HepG2 (cell line): Measurements from ENCODE around the gene MTA2. TPM values are rescaled to one million over a fixed set of nuclear protein-coding genes. Genes with fewer than 3 reads are reported as not detected.

Experiments
- ASH2L ChIP-seq: fragments of 300-600, 200-600 bp; sonication (generic); IDR thresholded peaks from 2 replicates; pipeline ENCODE4 v1.7.0; 2017; ENCODE audit warnings: low read depth, mild to moderate bottlenecking, moderate library complexity, mixed read lengths, low read length; ENCODE audit not compliant: insufficient read length
- GABPB1 ChIP-seq: IDR thresholded peaks from 2 replicates; pipeline ENCODE4 v1.6.1; 2016; ENCODE audit warnings: mild to moderate bottlenecking, missing genetic modification reagents, moderate library complexity, missing compliant biosample characterization
- MAFG ChIP-seq: sonication (generic); formaldehyde crosslinking; IDR thresholded peaks from 2 replicates; pipeline ENCODE4 v1.5.1; 2020; ENCODE audit warnings: mild to moderate bottlenecking, missing genetic modification reagents
- NR2F6 ChIP-seq, 2 experiments: IDR thresholded peaks; 2 replicates each; pipeline ENCODE4 v1.6.1; 2016; ENCODE audit warnings: antibody characterized with exemption in 1 of 2, mild to moderate bottlenecking in 1 of 2
- RFX1 ChIP-seq: fragments of 450-650 bp; IDR thresholded peaks from 2 replicates; pipeline ENCODE4 v1.6.1; 2017
- ZBTB20 ChIP-seq: sonication (generic); formaldehyde crosslinking; IDR thresholded peaks from 2 replicates; pipeline ENCODE4 v1.8.1; 2023; ENCODE audit warnings: missing genetic modification reagents, low read depth, mild to moderate bottlenecking, borderline replicate concordance
- ZNF883 ChIP-seq: sonication (generic); formaldehyde crosslinking; IDR thresholded peaks from 2 replicates; pipeline ENCODE4 v1.5.1; 2020; ENCODE audit warnings: mild to moderate bottlenecking, missing genetic modification reagents; ENCODE audit errors: not compliant biosample characterization
- polyA plus RNA-seq, 8 experiments: library from polyadenylated mRNA; depleted of rRNA in 3 of 8; stranded (reverse) in 7 of 8; unstranded in 1 of 8; fragments of >200 nt; fragmentation: Illumina TruSeq in 4 of 8; extraction: Trizol in 4 of 8; gene quantifications; 2 replicates each; pipeline versions ENCODE4 v1.2.1 to v1.2.3, GENCODE V29; 2011 to 2016; ENCODE audit warnings: low read depth in 4 of 8, missing spikeins in 1 of 8, mixed read lengths in 1 of 8; ENCODE audit not compliant: insufficient read depth in 1 of 8
- total RNA-seq, 5 experiments: library from RNA; depleted of rRNA; stranded (reverse); fragments of >200 nt; fragmentation: Illumina TruSeq; extraction: Trizol; gene quantifications; 2 replicates each; pipeline ENCODE4 v1.2.3, GENCODE V29; 2016; ENCODE audit warnings: low read depth in 1 of 5
- TF ChIP-seq, protein P1 (sequence below): sonication (generic); formaldehyde crosslinking; IDR thresholded peaks from 2 replicates; pipeline ENCODE4 v1.4.0; 2020; ENCODE audit warnings: missing genetic modification reagents, borderline replicate concordance
- TF ChIP-seq, protein P2 (sequence below): IDR thresholded peaks from 2 replicates; pipeline ENCODE4 v1.6.1; 2012; ENCODE audit warnings: low read length, improper control_type of control experiment
- TF ChIP-seq, protein P3 (sequence below): sonication (generic); formaldehyde crosslinking; IDR thresholded peaks from 2 replicates; pipeline ENCODE4 v1.5.1; 2020; ENCODE audit warnings: missing genetic modification reagents, mild to moderate bottlenecking, borderline replicate concordance
- TF ChIP-seq, protein P4 (sequence below): sonication (generic); formaldehyde crosslinking; IDR thresholded peaks from 2 replicates; pipeline ENCODE4 v1.4.0; 2020; ENCODE audit warnings: missing genetic modification reagents, low read depth, mild to moderate bottlenecking, borderline replicate concordance
- TF ChIP-seq, protein P5 (sequence below): sonication (generic); formaldehyde crosslinking; IDR thresholded peaks from 2 replicates; pipeline ENCODE4 v1.4.0; 2020; ENCODE audit warnings: missing genetic modification reagents
- TF ChIP-seq, protein P6 (sequence below): sonication (generic); formaldehyde crosslinking; IDR thresholded peaks from 2 replicates; pipeline ENCODE4 v1.5.1; 2020; ENCODE audit warnings: missing genetic modification reagents, mild to moderate bottlenecking, borderline replicate concordance

The MTA2 gene
- total and polyA plus RNA-seq, 2 of the 13 experiments (the other 11 are each of a cell fraction or from before 2014, with no cell fraction given) = 14.0 to 70.0 TPM

DNA sequence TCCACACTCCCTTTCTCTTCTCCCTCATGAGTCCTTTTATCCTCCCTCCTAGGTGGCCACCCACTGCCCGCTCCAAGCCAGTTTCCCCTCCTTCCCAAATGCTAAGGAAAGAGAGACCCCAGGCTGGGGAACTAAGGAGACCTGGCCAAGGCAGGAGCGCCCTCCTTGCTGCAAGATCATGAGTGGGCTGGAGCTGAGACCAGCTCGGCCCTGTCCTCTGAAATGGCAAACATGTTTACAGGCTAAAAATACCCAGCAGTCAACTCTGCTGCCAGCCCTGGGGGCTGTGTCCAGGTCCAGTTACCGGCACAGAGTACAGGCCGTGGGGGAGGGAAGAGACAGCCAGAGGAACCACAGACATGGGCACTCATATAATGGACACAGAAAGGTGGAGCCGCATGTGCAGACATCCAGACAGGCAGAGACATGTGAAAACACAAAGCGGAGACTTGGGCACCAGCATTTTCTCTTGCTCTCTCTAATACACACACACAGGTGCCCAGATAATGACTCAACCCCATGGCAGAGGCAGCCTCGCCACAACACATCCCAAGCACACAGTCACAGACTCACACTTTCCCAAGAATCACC lies 53.9 kb downstream of the MTA2 start (continued):
- TF ChIP-seq, protein P1, sequence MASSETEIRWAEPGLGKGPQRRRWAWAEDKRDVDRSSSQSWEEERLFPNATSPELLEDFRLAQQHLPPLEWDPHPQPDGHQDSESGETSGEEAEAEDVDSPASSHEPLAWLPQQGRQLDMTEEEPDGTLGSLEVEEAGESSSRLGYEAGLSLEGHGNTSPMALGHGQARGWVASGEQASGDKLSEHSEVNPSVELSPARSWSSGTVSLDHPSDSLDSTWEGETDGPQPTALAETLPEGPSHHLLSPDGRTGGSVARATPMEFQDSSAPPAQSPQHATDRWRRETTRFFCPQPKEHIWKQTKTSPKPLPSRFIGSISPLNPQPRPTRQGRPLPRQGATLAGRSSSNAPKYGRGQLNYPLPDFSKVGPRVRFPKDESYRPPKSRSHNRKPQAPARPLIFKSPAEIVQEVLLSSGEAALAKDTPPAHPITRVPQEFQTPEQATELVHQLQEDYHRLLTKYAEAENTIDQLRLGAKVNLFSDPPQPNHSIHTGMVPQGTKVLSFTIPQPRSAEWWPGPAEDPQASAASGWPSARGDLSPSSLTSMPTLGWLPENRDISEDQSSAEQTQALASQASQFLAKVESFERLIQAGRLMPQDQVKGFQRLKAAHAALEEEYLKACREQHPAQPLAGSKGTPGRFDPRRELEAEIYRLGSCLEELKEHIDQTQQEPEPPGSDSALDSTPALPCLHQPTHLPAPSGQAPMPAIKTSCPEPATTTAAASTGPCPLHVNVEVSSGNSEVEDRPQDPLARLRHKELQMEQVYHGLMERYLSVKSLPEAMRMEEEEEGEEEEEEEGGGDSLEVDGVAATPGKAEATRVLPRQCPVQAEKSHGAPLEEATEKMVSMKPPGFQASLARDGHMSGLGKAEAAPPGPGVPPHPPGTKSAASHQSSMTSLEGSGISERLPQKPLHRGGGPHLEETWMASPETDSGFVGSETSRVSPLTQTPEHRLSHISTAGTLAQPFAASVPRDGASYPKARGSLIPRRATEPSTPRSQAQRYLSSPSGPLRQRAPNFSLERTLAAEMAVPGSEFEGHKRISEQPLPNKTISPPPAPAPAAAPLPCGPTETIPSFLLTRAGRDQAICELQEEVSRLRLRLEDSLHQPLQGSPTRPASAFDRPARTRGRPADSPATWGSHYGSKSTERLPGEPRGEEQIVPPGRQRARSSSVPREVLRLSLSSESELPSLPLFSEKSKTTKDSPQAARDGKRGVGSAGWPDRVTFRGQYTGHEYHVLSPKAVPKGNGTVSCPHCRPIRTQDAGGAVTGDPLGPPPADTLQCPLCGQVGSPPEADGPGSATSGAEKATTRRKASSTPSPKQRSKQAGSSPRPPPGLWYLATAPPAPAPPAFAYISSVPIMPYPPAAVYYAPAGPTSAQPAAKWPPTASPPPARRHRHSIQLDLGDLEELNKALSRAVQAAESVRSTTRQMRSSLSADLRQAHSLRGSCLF (CRISPR knock-in tag) = no peak
- TF ChIP-seq, protein P2, sequence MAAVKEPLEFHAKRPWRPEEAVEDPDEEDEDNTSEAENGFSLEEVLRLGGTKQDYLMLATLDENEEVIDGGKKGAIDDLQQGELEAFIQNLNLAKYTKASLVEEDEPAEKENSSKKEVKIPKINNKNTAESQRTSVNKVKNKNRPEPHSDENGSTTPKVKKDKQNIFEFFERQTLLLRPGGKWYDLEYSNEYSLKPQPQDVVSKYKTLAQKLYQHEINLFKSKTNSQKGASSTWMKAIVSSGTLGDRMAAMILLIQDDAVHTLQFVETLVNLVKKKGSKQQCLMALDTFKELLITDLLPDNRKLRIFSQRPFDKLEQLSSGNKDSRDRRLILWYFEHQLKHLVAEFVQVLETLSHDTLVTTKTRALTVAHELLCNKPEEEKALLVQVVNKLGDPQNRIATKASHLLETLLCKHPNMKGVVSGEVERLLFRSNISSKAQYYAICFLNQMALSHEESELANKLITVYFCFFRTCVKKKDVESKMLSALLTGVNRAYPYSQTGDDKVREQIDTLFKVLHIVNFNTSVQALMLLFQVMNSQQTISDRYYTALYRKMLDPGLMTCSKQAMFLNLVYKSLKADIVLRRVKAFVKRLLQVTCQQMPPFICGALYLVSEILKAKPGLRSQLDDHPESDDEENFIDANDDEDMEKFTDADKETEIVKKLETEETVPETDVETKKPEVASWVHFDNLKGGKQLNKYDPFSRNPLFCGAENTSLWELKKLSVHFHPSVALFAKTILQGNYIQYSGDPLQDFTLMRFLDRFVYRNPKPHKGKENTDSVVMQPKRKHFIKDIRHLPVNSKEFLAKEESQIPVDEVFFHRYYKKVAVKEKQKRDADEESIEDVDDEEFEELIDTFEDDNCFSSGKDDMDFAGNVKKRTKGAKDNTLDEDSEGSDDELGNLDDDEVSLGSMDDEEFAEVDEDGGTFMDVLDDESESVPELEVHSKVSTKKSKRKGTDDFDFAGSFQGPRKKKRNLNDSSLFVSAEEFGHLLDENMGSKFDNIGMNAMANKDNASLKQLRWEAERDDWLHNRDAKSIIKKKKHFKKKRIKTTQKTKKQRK = no peak
- TF ChIP-seq ZNF883 (CRISPR knock-in tag) = no peak
- TF ChIP-seq, protein P3, sequence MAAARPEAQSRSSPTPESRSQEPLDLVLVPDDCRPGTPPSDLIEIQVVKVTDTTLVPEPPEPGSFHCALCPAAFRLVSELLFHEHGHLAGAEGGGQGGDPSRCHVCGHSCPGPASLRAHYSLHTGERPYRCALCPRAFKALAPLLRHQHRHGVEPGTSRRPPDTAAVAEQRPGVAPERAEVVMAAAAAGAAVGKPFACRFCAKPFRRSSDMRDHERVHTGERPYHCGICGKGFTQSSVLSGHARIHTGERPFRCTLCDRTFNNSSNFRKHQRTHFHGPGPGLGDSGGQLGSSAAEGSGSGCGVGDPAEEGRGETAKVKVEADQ = no peak
- no peak for TF ChIP-seq MAFG (CRISPR knock-in tag)
- TF ChIP-seq GABPB1 (CRISPR knock-in tag) = no peak
- no peak for TF ChIP-seq NR2F6 (IDR thresholded peaks at IDR 0.05)
- TF ChIP-seq NR2F6 (CRISPR knock-in tag; IDR thresholded peaks at IDR 0.05) = peak; percentile 61; the same call in 1 of the 2 replicates
- TF ChIP-seq, protein P4, sequence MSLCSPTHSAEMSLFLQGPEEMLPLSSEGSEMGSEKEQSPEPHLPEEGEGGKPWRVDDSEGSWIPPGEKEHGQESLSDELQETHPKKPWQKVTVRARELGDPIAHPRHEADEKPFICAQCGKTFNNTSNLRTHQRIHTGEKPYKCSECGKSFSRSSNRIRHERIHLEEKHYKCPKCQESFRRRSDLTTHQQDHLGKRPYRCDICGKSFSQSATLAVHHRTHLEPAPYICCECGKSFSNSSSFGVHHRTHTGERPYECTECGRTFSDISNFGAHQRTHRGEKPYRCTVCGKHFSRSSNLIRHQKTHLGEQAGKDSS (CRISPR knock-in tag) = no peak
- no peak for TF ChIP-seq ZBTB20 (CRISPR knock-in tag)
- no peak for TF ChIP-seq RFX1
- TF ChIP-seq, protein P5, sequence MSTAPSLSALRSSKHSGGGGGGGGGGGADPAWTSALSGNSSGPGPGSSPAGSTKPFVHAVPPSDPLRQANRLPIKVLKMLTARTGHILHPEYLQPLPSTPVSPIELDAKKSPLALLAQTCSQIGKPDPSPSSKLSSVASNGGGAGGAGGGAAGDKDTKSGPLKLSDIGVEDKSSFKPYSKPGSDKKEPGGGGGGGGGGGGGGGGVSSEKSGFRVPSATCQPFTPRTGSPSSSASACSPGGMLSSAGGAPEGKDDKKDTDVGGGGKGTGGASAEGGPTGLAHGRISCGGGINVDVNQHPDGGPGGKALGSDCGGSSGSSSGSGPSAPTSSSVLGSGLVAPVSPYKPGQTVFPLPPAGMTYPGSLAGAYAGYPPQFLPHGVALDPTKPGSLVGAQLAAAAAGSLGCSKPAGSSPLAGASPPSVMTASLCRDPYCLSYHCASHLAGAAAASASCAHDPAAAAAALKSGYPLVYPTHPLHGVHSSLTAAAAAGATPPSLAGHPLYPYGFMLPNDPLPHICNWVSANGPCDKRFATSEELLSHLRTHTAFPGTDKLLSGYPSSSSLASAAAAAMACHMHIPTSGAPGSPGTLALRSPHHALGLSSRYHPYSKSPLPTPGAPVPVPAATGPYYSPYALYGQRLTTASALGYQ (CRISPR knock-in tag) = no peak
- TF ChIP-seq, protein P6, sequence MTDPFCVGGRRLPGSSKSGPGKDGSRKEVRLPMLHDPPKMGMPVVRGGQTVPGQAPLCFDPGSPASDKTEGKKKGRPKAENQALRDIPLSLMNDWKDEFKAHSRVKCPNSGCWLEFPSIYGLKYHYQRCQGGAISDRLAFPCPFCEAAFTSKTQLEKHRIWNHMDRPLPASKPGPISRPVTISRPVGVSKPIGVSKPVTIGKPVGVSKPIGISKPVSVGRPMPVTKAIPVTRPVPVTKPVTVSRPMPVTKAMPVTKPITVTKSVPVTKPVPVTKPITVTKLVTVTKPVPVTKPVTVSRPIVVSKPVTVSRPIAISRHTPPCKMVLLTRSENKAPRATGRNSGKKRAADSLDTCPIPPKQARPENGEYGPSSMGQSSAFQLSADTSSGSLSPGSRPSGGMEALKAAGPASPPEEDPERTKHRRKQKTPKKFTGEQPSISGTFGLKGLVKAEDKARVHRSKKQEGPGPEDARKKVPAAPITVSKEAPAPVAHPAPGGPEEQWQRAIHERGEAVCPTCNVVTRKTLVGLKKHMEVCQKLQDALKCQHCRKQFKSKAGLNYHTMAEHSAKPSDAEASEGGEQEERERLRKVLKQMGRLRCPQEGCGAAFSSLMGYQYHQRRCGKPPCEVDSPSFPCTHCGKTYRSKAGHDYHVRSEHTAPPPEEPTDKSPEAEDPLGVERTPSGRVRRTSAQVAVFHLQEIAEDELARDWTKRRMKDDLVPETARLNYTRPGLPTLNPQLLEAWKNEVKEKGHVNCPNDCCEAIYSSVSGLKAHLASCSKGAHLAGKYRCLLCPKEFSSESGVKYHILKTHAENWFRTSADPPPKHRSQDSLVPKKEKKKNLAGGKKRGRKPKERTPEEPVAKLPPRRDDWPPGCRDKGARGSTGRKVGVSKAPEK (CRISPR knock-in tag) = no peak; the same call in 1 of the 2 replicates
- TF ChIP-seq ASH2L = no peak
